GM19452 (cell line): ENCODE results near the gene CDK5.

ENCODE experiments used
- ATAC-seq: cut with Tn5 transposase; IDR thresholded peaks from one replicate; pipeline ENCODE4 v1.9.1; 2021; ENCODE audit not compliant: unreplicated experiment

The CDK5 gene

GRCh38 chr7:151057506-151057988, at the start of gene CDK5:
CDK5 (minus strand) TSS chr7:151057897; CDS start chr7:151057848, 49 bp downstream.
- ATAC-seq, result peak; percentile 8

GRCh38 chr7:151104411-151105235, 46.9 kb upstream of the CDK5 start:
- ATAC-seq, result no peak

- ATAC-seq, result no peak
Observed at GRCh38 chr7:151103973-151104372, 46.3 kb upstream of the CDK5 start.

GRCh38 chr7:151102991-151103390, 45.3 kb upstream of the CDK5 start:
- no peak for ATAC-seq

- ATAC-seq, result no peak
Observed at GRCh38 chr7:151101621-151102396, 44.1 kb upstream of the CDK5 start.

- ATAC-seq, result no peak
Observed at GRCh38 chr7:151100921-151101320, 43.2 kb upstream of the CDK5 start.

- ATAC-seq, result no peak
Observed at GRCh38 chr7:151099486-151100211, 42.0 kb upstream of the CDK5 start.

- no peak for ATAC-seq
Observed at GRCh38 chr7:151095828-151096475, 38.3 kb upstream of the CDK5 start.

- no peak for ATAC-seq
Observed at GRCh38 chr7:151095123-151095797, 37.6 kb upstream of the CDK5 start.

GRCh38 chr7:151094675-151095074, 37.0 kb upstream of the CDK5 start:
- ATAC-seq, result no peak

- no peak for ATAC-seq
Observed at GRCh38 chr7:151093748-151094147, 36.1 kb upstream of the CDK5 start.

GRCh38 chr7:151091988-151092387, 34.3 kb upstream of the CDK5 start:
- ATAC-seq, result no peak

GRCh38 chr7:151091431-151091830, 33.7 kb upstream of the CDK5 start:
- no peak for ATAC-seq

GRCh38 chr7:151091003-151091402, 33.3 kb upstream of the CDK5 start:
- ATAC-seq, result no peak

- no peak for ATAC-seq
Observed at GRCh38 chr7:151089893-151090730, 32.4 kb upstream of the CDK5 start.

- ATAC-seq, result no peak
Observed at GRCh38 chr7:151088856-151089699, 31.4 kb upstream of the CDK5 start.

- ATAC-seq, result no peak
Observed at GRCh38 chr7:151088019-151088855, 30.5 kb upstream of the CDK5 start.
